B cell (primary cell): ENCODE results near the gene ACSS1. TPM values are rescaled to one million over a fixed set of nuclear protein-coding genes. Genes with fewer than 3 reads are reported as not detected.
A peak's percentile ranks its signal among the peaks of the same experiment; 100 is the strongest.

Experiments
- ATAC-seq: fragments of 200-7000 bp; cut with Tn5 transposase; one replicate; pipeline ENCODE4 v1.10.0; 2021; ENCODE audit warnings: low read depth, mild to moderate bottlenecking, moderate number of reproducible peaks, moderate library complexity
- CTCF ChIA-PET: fragments of 350-600 bp; sonication (Branson Sonifier 250); formaldehyde crosslinking; loops from one replicate; lab custom pipeline; 2021; ENCODE audit warnings: antibody characterized with exemption, inconsistent platforms; lab: Charles Lee
- POLR2A ChIA-PET: fragments of 350-600 bp; sonication (Branson Sonifier 250); formaldehyde crosslinking; loops from one replicate; lab custom pipeline; 2021; ENCODE audit warnings: antibody characterized with exemption; lab: Charles Lee
- DNase-seq: peaks from one replicate; pipeline ENCODE4 v3.0.0; 2013
- H2AFZ ChIP-seq: 2 replicates; pipeline ENCODE4 v1.6.1; 2012; ENCODE audit warnings: mild to moderate bottlenecking, low read depth, low read length; ENCODE audit not compliant: insufficient read depth, poor library complexity, severe bottlenecking
- H3K27ac ChIP-seq, 2 donors: 1 replicate in 1 of 2; 2 replicates in 1 of 2; pipeline ENCODE4 v1.5.1; 2012 to 2013; ENCODE audit warnings: low read length in 2 of 2, mild to moderate bottlenecking in 2 of 2, moderate library complexity in 1 of 2
- H3K27me3 ChIP-seq, 4 experiments: fragments of 200-600 bp in 1 of 4; sonication (generic) in 1 of 4; replicated peaks in 1 of 4; 1 replicate in 2 of 4; 2 replicates in 2 of 4; pipeline versions ENCODE4 v1.6.1 to v1.7.0; 2013 to 2016; ENCODE audit warnings: low read length in 3 of 4, mild to moderate bottlenecking in 2 of 4, mixed read lengths in 1 of 4, moderate library complexity in 1 of 4; ENCODE audit not compliant: insufficient read depth in 4 of 4, control insufficient read depth in 3 of 4; ENCODE audit errors: control extremely low read depth in 1 of 4
- H3K36me3 ChIP-seq, 2 experiments: replicated peaks in 1 of 2; 1 replicate in 1 of 2; 2 replicates in 1 of 2; pipeline versions ENCODE4 v1.6.1 to v1.7.1; 2013; ENCODE audit warnings: low read length in 1 of 2; ENCODE audit not compliant: insufficient read depth in 2 of 2, control insufficient read depth in 1 of 2; ENCODE audit errors: control extremely low read depth in 1 of 2, extremely low read depth in 1 of 2
- H3K4me1 ChIP-seq, 2 donors: fragments of 200-600 bp in 1 of 2; sonication (generic) in 1 of 2; 1 replicate in 1 of 2; 2 replicates in 1 of 2; pipeline versions ENCODE4 v1.5.1 to v1.6.1; 2013 to 2017; ENCODE audit warnings: low read length in 2 of 2; ENCODE audit not compliant: control insufficient read depth in 2 of 2, insufficient read depth in 2 of 2
- H3K4me2 ChIP-seq: replicated peaks from 2 replicates; pipeline ENCODE3; 2012; ENCODE audit warnings: mild to moderate bottlenecking, low read depth, low read length; ENCODE audit not compliant: poor library complexity, severe bottlenecking
- H3K4me3 ChIP-seq, 5 experiments: fragments of 200-600 bp in 1 of 5; sonication (generic) in 1 of 5; 1 replicate in 3 of 5; 2 replicates in 2 of 5; pipeline versions ENCODE4 v1.5.1 to v1.7.0; 2011 to 2016; ENCODE audit warnings: low read length in 4 of 5, mild to moderate bottlenecking in 4 of 5, low read depth in 2 of 5, control low read depth in 1 of 5, moderate library complexity in 1 of 5; ENCODE audit not compliant: insufficient read depth in 1 of 5; ENCODE audit errors: control extremely low read depth in 1 of 5, extremely low read depth in 1 of 5
- H3K79me2 ChIP-seq: fragments of 200-600 bp; sonication (generic); one replicate; pipeline ENCODE4 v1.6.0; 2016; ENCODE audit warnings: low read length; ENCODE audit not compliant: control insufficient read depth, insufficient read depth
- H3K9ac ChIP-seq: fragments of 200-600 bp; sonication (generic); 2 replicates; pipeline ENCODE4 v1.6.1; 2017; ENCODE audit warnings: mild to moderate bottlenecking, low read length, moderate library complexity
- H3K9me3 ChIP-seq, 3 donors: one replicate each; pipeline versions ENCODE4 v1.6.1 to v1.7.1; 2013; ENCODE audit warnings: low read length in 2 of 3; ENCODE audit not compliant: control insufficient read depth in 2 of 3, insufficient read depth in 1 of 3; ENCODE audit errors: control extremely low read depth in 1 of 3
- H4K20me1 ChIP-seq: 2 replicates; pipeline ENCODE4 v1.6.0; 2012; ENCODE audit warnings: mild to moderate bottlenecking, low read length; ENCODE audit not compliant: insufficient read depth, control insufficient read depth, poor library complexity, severe bottlenecking
- H3K27ac Mint-ChIP-seq: one replicate; pipeline ENCODE4 v1.8.0; 2021; ENCODE audit warnings: mixed read lengths
- H3K27me3 Mint-ChIP-seq: one replicate; pipeline ENCODE4 v1.8.0; 2021; ENCODE audit warnings: mixed read lengths
- H3K4me1 Mint-ChIP-seq: one replicate; pipeline ENCODE4 v1.8.0; 2021; ENCODE audit warnings: mixed read lengths
- H3K4me3 Mint-ChIP-seq: one replicate; pipeline ENCODE4 v1.8.0; 2021; ENCODE audit warnings: mixed read lengths
- H3K9me3 Mint-ChIP-seq: one replicate; pipeline ENCODE4 v1.8.0; 2022; ENCODE audit warnings: mixed read lengths; ENCODE audit not compliant: insufficient read depth
- WGBS: methylation state at CpG from one replicate; pipeline ENCODE4 v1.1.5; 2013; ENCODE audit warnings: missing lambda C conversion rate; ENCODE audit not compliant: insufficient coverage; 5-methylcytosine and 5-hydroxymethylcytosine counted together
- intact Hi-C: fragments of 100-400 bp; cut with micrococcal nuclease; formaldehyde crosslinking; loops from one replicate; pipeline ENCODE4 v1.10.0; 2022
- polyA plus RNA-seq: library from polyadenylated mRNA; depleted of rRNA; stranded (reverse); fragments of >200 nt; gene quantifications from 2 replicates; pipeline ENCODE4 v1.2.3, GENCODE V29; 2012
- total RNA-seq, 2 donors: library from RNA; stranded (reverse); fragments of 120-200 nt in 1 of 2; gene quantifications; 1 replicate in 1 of 2; 2 replicates in 1 of 2; pipeline versions ENCODE4 v1.2.3 to v1.2.4, GENCODE V29; 2013 to 2022
- TF ChIP-seq, protein P1 (sequence below): fragments of 200-600 bp; IDR thresholded peaks from one replicate; pipeline ENCODE4 v1.8.0; 2022; ENCODE audit warnings: antibody characterized with exemption, mild to moderate bottlenecking

The ACSS1 gene
- total and polyA plus RNA-seq, 2 donors (not counting 1 experiment from before 2014, with no cell fraction given): 82.7 to 95.5 TPM

DNA sequence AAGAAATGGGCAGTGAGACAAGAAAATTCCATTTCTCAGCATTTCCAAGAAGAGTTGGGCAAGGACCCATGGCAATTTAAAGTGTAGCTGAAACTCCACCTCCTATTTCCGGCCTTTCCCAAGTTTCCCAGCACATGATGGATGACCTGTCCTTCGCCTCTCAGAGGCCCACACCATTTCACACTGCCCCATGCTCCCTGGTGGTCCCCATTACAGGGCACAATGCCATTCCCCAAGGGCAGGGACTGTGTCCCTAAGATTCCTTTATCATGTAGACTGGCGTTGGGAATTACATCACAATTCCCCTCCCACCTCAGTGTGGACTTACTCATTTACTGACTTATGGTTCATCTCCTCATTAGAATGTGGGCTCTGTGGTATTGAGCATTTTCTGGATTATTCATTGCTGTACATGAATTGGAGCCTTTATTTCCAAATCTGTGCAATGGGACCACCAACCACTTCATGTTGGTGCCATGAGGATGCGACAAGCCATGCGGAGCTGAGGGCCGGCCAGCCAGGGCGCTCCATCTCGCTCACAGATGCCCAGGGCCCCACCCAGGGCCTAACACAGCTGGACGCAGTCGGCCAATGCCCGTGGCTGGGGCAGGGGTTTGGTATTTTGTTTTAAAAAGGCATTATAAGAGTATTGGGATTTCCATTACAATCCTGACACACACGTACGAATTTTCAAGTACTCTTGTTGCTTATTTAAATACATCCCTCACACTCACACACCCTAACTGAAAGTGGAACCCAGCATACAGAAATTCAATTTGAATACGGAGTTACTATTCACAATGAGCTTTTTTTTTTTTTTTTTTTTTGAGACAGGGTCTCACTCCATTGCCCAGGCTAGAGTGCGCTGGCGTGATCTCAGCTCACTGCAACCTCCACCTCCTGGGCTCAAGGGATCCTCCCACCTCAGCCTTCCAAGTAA lies 5.4 kb downstream of the ACSS1 start:
- H3K9me3 ChIP-seq: no peaks in the 10 kb centered on the region
- WGBS: 77% methylated on average over 7 of the region's 16 CpGs
- H3K9me3 Mint-ChIP-seq: no peaks in the 10 kb centered on the region
- ATAC-seq (no peak), DNase-seq (peak; percentile 66)
- peaks cover 0 to 35% of the 10 kb centered on the region in 2 experiments for H3K36me3 ChIP-seq
- H3K27me3 Mint-ChIP-seq: no peaks in the 10 kb centered on the region
- TF ChIP-seq, protein P1, sequence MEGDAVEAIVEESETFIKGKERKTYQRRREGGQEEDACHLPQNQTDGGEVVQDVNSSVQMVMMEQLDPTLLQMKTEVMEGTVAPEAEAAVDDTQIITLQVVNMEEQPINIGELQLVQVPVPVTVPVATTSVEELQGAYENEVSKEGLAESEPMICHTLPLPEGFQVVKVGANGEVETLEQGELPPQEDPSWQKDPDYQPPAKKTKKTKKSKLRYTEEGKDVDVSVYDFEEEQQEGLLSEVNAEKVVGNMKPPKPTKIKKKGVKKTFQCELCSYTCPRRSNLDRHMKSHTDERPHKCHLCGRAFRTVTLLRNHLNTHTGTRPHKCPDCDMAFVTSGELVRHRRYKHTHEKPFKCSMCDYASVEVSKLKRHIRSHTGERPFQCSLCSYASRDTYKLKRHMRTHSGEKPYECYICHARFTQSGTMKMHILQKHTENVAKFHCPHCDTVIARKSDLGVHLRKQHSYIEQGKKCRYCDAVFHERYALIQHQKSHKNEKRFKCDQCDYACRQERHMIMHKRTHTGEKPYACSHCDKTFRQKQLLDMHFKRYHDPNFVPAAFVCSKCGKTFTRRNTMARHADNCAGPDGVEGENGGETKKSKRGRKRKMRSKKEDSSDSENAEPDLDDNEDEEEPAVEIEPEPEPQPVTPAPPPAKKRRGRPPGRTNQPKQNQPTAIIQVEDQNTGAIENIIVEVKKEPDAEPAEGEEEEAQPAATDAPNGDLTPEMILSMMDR: no peak
- H3K4me1 Mint-ChIP-seq: peaks cover 85% of the 10 kb centered on the region
- H3K4me3 ChIP-seq: peak overlapping the region in 3 of 5 experiments; percentile 29 to 61 (median 30)
- H4K20me1 ChIP-seq: peaks cover 84% of the 10 kb centered on the region
- intact Hi-C loops: no loop called here
- ChIA-PET CTCF (interaction anchor here (0.7 to 4.0 kb wide), 6 partner anchors 8 to 57 kb away, joined by 3 to 23 read pairs (median 4); no protein-coding TSS in a partner anchor), POLR2A (interaction anchor here (0.6 kb wide), 1 partner anchor 68 kb away, joined by 5 read pairs; no protein-coding TSS in a partner anchor)
- peaks cover 68 to 75% of the 10 kb centered on the region in 2 donors for H3K4me1 ChIP-seq
- H3K4me3 Mint-ChIP-seq: peak overlapping the region; percentile 79
- H3K27ac ChIP-seq: peak overlapping the region; percentile 65 to 93
- H3K27ac Mint-ChIP-seq: peak overlapping the region; percentile 97
- H3K27me3 ChIP-seq: no peaks in the 10 kb centered on the region
- H3K4me2 ChIP-seq: peak overlapping the region; percentile 79
- H3K79me2 ChIP-seq: peaks cover 93% of the 10 kb centered on the region
- H2AFZ ChIP-seq: peak overlapping the region; percentile 3
- peak overlapping the region; percentile 64 for H3K9ac ChIP-seq
